T1000 (cell line): ENCODE data around the gene CABP2.
"Not testable (repeated sequence)": the region's sequence is repeated elsewhere in the genome, so short reads cannot be mapped to it uniquely, and the experiment has no call there.

Experiments
- DNase-seq: peaks from one replicate; lab custom pipeline; 2025; ENCODE audit warnings: mixed read lengths; lab: John Stamatoyannopoulos, UW

The CABP2 gene

DNA sequence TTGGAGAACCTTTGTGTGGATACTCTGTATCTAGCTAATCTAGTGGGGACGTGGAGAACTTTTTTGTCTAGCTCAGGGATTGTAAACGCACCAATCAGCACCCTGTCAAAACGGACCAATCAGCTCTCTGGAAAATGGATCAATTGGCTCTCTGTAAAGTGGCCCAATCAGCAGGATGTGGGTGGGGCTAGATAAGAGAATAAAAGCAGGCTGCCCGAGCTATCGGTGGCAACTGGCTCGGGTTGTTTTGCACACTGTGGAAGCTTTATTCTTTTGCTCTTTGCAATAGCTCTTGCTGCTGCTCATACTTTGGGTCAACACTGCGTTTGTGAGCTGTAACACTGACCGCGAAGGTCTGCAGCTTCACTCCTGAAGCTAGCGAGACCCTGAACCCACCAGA is 46.6 kb downstream of the CABP2 start:
- DNase-seq = not testable (repeated sequence)

DNA sequence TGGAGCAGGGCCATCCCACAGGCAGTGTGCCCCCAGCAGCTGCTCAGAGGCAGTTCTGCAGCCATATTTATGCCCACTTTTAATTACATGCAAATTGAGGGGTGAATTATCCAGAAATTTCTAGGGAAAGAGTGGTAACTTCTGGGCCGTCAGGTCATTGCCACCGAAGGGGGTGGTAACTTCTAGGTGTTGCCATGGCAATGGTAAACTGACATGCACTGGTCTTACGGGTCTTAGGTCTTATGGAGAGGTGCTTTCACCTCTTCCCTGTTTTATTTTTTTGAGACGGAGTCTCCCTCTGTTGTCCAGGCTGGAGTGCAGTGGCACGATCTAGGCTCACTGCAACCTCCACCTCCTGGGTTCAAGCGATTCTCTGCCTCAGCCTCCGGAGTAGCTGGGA is 50.4 kb downstream of the CABP2 start:
- DNase-seq = no peak

DNA sequence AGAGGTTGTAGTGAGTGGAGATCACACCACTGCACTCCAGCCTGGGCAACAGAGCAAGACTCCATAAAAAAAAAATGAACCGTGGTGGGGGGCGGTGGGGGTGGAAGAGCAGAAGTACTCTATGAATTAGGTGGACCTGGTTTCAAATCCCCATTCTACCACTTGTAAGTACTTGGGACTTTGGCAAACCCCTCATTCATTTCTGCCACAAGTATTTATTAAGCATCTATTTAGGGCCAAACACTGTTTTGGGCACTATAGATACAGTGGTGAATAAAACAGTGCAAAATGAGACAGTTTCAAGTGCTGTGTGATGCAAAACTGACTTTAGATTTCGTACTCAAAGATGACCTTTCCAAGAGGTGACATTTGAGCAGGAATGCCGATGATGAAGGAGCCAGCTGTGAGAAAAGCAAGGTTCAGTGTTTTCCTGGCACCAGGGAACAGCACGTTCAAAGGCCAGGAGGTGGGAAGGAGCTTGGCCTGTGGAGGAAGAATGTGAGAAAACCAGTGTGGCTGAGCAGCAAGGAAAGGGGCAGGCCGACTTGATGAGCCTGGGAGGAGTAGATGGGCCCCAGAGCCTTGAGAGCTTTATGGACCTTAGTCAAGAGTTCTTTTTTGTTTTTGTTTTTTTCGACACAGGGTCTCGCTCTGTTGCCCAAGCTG is 52.8 kb downstream of the CABP2 start:
- no peak for DNase-seq

DNA sequence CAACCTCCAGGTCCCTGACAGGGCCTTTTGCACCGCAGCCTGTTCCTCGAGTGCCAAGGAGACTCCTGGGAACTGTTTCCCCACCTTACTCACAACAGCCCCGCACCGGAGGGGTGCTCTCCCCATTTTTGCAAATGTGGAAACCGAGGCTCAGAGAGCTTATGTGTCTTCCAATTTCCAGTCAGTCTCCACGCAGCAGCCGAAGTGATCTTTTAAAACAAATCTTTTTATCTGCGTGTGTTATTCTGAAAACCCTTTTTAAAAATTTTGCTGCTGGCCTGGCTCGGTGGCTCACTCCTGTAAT is 53.8 kb downstream of the CABP2 start:
- no peak for DNase-seq
